SK-N-SH treated with all-trans-retinoic acid at 6 μM for 48 hours (cell line): ENCODE measurements around the gene TMPRSS5.

Source experiments
- SNAI2 ChIP-seq: fragments of 250-450 bp; sonication (Bioruptor Pico); IDR thresholded peaks from 2 replicates; pipeline ENCODE4 v1.5.0; 2020; ENCODE audit warnings: mild to moderate bottlenecking, moderate library complexity
- ZNF565 ChIP-seq: fragments of 450-650 bp; formaldehyde crosslinking; conservative IDR thresholded peaks from 2 replicates; pipeline ENCODE4 v1.5.0; 2020; ENCODE audit warnings: low read depth, mild to moderate bottlenecking, moderate library complexity
- TF ChIP-seq, protein P1 (sequence below): fragments of 250-450 bp; sonication (Bioruptor Pico); IDR thresholded peaks from 2 replicates; pipeline ENCODE4 v1.8.0; 2021; ENCODE audit warnings: low read depth, mild to moderate bottlenecking, moderate library complexity, borderline replicate concordance

DNA sequence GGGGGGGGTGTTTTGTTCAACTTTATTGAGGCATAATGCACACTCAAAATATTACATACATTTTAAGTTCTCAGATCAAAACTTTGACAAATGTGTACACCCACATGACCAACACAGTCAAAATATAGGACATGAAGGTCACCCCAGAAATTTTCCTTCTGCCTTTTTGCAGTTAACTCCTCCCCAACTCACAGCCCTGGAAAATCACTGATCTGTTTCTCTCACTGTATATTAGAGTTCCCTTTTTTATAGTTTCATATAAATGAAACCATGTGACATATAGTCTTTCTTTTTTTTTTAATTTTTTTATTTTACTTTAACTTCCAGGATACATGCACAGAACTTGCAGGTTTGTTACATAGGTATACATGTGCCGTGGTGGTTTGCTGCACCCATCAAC lies 4.6 kb downstream of the TMPRSS5 start:
- TF ChIP-seq ZNF565 = no peak
- no peak for TF ChIP-seq SNAI2 (CRISPR knock-in tag)
- TF ChIP-seq, protein P1, sequence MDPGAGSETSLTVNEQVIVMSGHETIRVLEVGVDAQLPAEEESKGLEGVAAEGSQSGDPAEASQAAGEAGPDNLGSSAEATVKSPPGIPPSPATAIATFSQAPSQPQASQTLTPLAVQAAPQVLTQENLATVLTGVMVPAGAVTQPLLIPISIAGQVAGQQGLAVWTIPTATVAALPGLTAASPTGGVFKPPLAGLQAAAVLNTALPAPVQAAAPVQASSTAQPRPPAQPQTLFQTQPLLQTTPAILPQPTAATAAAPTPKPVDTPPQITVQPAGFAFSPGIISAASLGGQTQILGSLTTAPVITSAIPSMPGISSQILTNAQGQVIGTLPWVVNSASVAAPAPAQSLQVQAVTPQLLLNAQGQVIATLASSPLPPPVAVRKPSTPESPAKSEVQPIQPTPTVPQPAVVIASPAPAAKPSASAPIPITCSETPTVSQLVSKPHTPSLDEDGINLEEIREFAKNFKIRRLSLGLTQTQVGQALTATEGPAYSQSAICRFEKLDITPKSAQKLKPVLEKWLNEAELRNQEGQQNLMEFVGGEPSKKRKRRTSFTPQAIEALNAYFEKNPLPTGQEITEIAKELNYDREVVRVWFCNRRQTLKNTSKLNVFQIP = no peak
